ENCODE results near the gene CNGA1.

DNA sequence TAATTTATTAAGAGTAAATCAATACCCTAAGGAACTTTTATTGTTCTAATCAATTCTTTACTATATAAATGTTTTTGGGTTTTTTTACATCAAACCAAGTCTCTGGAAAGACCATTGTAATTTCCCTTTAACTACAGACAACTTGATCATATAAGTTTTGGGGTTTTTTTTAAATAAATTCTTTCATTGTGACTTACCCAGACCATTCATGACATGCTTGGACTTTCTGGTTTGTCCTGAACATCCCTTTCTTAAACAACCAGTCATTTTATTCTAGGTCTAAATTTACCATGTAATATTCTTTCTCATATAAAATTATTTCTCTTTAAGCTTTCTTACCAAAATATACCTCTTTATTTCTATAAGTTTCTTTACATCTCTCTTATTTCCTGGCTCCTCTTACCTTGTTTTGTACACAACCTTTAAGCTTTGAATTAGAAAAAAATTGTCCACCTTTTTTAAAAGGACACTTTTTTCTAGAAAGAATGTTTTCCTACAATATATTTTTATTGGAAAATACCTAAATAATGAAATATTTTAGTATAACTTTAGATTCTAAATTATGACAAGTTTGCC is 8.4 kb downstream of the CNGA1 start:
- TF ChIP-seq, protein P1, sequence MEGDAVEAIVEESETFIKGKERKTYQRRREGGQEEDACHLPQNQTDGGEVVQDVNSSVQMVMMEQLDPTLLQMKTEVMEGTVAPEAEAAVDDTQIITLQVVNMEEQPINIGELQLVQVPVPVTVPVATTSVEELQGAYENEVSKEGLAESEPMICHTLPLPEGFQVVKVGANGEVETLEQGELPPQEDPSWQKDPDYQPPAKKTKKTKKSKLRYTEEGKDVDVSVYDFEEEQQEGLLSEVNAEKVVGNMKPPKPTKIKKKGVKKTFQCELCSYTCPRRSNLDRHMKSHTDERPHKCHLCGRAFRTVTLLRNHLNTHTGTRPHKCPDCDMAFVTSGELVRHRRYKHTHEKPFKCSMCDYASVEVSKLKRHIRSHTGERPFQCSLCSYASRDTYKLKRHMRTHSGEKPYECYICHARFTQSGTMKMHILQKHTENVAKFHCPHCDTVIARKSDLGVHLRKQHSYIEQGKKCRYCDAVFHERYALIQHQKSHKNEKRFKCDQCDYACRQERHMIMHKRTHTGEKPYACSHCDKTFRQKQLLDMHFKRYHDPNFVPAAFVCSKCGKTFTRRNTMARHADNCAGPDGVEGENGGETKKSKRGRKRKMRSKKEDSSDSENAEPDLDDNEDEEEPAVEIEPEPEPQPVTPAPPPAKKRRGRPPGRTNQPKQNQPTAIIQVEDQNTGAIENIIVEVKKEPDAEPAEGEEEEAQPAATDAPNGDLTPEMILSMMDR (IDR thresholded peaks at IDR 0.05): no peak
- no peak for TF ChIP-seq POLR2A (IDR thresholded peaks at IDR 0.05)
